HG02610 (cell line): Measurements from ENCODE around the gene ABCC12.

ENCODE experiments used
- ATAC-seq: cut with Tn5 transposase; IDR thresholded peaks from one replicate; pipeline ENCODE4 v1.9.1; 2021; ENCODE audit warnings: mild to moderate bottlenecking, moderate library complexity; ENCODE audit not compliant: unreplicated experiment

ABCC12 gene

DNA sequence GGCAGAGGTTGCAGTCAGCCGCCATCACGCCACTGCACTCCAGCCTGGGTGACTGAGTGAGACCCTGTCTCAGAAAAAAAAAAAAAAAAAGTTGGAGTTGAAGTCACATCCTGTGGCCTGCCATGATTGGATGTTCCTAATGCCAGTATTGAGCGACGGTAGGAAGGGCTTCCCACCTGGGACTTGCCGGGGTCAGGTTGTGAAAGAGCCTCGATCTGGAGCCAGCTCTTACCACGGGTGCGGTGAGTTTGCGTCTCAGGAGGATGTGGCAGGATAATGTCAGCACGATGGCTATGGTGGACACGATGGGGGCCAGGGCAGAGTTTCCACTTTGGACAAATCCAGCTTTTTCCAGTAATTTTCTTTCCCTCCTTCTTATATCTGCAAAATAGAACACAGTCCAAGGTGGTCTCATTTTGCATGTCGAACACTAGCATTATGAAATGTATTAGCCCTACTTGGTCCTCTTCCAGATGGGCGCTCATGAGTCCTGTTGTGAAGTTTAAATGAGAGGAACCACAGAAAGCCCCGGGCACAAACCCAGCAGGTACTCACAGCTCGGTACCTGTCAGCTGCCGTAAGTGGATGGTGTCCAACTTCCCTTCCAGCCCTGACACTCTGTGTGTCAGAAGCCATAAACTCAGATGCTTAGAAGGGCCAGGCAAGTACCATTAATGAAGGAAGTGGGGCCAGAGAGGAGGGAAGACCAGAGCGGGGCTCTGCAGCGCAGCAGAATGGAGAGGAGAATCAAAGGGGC lies 22.2 kb downstream of the ABCC12 start:
- no peak for ATAC-seq

DNA sequence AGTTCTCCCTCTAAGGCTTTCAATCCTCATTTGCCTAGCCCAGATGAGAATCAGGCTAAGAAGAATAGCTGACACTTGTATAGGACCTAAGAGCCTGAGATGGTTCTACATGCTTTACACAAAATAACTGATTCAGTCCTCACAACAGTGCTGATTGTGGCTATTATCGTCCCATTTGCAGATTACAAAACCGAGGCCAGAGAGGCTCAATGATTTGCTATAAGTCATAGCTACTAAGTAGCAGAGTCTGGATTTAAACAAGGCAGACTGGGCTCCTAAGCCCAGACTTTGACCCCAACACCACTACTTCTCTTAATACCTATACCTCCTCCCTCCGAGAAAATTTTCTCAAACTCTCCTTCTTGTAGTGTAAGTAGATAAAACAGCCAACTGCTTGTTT lies 23.1 kb downstream of the ABCC12 start:
- no peak for ATAC-seq

DNA sequence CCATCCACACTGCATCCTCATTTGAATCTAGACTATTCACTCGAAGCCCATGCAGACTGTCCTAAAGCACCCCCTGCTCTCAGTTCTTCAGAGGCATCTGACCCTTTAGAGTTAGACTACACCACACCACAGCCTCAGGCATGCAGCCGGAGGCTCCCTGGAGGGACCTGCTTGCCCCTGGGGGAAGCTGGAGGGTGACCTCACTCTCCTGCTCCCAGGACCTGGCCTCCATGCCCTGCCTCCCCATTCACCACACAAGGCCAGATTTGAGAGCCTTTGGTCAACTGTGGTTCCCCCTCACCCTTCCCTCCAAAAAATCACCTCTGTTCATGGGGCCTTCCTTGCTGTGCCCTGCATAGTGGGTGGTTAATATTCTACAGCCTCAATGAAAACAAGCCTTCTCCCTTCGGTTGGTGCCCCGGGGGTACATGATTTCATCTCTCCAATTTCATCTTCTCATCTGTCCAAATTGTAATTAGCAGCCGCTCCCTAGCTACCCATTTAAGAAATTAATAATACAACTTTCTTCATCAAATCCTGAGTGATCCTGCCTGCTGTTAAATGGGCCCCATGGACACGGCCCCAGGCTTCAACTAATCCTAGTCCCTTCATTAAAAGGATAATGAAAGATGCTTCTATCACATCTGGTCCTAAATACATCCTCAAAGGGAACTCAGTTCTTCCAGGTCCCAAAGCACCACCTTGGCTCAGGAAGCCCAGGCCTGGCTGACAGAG lies 24.4 kb downstream of the ABCC12 start:
- no peak for ATAC-seq

DNA sequence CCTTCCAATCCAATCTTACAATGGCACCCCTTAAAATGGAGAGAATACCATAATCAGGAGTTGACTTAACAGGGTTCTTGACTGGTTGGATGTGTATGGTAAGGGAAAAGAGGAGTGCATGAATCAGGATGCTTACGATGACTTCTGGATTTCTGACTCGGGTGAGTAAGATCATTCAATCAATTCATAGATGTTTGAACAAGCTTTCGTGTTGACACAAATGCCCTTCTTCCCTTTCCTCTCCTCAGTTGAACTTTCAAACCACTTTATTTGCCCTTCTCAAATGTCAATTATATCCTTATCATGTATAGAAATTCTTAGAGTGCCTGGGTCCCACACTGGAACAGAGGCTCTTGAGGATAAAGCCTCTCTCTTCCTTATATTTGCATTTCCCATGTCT lies 25.9 kb downstream of the ABCC12 start:
- ATAC-seq = no peak

DNA sequence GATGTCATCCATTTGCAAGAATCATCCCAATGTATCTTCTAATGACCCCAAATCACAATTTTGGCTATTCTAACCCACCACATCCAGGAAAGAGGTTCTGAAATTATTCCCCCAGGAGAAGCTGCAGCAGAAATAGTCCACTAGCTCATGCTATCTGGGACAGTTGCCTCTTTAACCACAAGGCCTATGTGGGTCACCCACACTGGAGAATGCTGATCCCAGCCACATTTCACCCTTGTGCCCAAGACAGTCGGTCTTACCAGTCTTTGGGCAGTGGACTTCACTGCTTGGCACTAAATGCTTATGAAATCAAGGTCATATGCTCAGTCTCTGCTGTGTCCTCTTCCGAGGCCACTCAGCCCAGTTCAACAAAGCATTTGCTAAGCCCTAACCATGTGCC lies 27.0 kb downstream of the ABCC12 start:
- no peak for ATAC-seq

DNA sequence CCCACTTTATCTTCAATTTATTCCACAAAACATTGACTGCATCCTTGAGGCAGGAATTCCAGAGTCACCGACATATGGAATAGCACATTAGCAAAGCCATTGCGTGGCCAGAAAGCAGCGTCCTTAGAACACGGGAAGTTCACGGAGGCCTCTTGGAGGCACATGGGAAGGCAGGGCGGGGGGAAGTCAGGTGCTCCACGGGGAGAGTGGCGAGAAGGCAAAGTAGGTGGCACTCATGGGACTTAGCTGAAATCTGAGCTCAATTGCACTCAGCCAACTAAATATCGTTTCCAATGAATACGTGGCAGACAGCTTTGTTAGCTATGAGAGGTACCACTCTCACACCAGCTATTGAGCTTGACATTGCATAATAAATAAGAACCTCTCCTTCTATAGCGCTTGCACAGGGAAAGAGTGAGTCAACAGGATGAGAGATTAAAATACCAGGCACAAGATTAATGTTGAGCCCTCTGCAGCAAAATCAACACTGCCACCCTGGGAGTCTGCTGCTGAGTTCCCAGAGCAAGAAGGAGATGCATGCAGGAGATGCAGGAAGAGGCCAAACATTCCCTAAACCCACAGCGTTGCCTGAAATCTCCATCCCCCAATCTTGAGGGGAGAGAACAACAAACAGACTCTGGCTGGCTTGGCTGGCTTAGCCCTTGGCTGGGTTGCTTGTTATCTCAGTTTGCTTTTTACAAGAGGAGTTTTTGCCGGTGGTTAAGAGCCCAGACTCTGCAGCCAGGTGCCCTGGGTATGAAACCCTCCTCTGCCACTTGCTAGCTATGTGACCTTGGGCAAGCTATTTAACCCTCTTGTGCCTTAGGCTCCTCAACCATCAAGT lies 28.8 kb downstream of the ABCC12 start:
- no peak for ATAC-seq

DNA sequence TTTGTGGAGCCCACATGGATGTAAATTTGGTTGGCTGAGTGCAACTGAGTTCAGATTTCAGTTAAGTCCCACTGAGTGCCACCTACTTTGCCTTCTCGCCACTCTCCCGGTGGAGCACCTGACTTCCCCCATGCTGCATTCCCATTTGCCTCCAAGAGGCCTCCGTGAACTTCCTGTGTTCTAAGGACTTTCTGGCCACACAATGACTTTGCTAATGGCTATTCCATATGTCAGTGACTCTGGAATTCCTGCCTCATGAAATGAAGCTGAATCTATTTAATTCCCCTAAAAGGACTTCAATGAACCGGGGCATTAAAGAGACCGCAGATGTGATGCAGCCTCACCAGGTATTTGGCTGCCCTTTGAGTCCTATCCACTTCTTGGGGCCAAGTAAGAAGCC lies 29.9 kb downstream of the ABCC12 start:
- ATAC-seq = no peak

DNA sequence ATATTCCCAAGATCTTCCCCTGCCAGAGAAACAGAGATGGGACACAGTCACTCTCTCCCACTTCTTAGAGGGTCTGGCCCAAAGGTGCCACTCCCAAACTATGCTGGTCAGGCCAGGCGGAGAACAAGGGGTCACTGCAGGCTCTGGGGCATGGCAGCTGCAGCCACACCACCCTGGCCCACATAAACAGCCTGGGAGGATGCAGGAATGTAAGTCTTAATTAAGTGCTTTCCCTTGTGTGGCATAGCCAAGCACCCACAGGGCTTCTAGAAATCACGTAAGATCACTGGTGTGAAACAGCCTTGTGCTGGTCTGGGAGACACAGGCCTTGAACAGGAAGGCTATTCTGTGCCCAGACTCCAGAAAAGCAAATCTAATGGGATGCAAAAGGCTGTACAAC lies 31.5 kb downstream of the ABCC12 start:
- no peak for ATAC-seq

DNA sequence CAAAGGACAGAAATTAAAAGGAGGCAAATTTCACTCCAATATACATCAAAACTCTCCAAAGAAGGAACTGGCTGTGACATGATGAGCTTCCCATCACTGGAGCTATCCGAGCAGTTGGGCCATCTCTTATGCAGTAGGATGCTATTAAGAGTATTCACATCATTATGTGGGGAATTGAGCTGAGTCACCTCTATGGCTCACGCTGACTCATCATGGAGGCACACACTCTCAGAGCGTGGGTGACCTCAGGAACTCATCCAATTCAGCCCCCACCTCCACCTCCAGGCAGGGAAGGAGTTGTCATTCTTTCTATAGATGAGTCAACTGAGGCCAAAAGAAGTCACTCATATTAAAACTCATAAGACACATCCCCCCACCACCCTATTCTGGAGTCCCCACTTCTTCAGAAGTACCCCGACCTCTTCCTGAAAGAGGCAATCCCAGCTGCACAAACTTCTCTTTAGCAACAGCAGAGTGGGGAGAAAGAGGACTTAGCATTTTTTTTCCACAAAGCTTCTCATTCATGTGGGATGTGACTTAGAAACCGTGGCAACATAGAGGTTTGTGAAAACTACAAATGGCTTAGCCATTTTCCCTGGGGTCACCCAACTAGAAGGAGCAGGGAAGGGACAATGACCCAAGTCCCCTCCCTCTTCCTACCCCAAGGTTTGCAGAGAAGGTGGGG lies 32.5 kb downstream of the ABCC12 start:
- ATAC-seq = peak; percentile 92

DNA sequence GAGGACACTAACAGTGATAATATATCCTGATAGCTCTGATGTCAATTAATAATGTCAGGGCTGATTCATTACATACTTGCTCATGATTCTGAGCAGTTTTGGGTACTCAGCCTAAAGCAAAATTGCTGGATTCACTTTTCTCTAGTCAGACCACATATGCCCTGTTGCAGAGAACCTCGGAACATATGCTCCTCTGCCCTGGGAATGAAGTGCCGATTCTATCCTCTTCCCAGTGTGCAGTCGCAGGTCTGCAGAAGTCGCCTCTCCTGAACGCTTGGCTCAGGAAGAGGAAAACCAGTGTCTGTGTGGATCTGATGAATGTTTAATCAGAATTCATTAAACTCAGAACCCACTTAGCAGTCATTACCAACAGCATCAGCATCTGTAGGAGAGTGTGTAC lies 34.5 kb downstream of the ABCC12 start:
- ATAC-seq = no peak

DNA sequence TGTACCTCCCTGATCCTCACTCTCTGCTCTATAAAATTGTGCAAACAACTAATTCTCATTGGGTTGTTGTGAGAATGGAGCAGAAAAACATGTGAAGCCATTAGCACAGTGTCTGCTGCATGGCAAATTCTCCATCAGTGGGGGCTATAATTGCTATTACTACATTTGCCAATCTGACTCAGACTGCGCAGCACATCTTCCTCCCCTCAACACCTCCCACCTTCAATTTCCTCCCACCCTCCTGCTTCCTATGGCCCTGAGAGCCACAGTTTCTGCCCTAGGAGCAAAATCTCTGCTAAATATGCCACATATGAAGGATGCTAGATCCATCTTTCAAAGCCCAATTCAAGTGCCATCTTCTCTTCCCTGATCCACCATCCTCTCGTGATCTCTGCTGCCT lies 37.0 kb downstream of the ABCC12 start:
- no peak for ATAC-seq

DNA sequence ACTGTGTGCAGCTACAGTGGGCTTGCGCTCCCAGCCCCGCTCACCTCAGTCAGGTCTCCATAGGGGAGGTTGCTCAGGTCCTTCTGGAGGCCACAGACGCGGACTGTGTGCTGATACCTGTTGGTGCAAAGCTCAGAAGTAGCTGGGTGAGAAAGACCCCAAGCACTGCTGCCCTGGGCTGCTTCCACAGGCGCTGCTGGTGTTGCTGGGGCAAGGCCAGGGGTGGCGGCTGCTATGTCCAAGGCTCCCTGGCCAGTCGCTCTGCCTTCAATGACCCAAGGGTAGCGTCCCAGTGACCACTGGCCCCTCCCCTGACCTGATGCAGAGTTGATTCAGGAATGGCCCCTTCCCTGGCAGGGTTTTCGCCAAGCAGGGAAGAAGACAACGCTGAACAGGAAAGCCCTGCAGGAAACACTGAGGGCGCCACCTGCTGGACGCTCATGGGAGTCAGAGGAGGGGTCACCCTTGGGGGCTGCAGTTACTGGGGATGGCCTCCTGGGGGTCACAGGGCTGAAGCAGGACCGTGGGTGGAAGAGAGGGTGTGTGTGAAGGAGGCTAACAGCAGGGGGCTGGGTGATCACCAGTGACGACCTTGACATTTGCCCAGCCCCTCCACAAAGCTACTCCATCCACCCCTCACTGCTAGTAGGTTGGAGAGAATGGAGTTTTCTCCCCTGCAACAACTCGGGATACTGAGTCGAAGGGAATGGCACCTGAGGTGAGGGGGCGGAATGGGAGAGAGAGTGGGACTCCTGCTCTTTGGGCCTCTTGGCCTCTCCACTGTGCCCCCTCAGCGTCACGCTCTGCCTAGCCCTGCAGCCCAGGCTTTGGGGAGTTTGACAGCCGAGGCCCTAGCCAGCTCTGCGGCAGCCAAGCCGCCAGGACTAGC lies 38.3 kb downstream of the ABCC12 start:
- peak; percentile 61 for ATAC-seq

DNA sequence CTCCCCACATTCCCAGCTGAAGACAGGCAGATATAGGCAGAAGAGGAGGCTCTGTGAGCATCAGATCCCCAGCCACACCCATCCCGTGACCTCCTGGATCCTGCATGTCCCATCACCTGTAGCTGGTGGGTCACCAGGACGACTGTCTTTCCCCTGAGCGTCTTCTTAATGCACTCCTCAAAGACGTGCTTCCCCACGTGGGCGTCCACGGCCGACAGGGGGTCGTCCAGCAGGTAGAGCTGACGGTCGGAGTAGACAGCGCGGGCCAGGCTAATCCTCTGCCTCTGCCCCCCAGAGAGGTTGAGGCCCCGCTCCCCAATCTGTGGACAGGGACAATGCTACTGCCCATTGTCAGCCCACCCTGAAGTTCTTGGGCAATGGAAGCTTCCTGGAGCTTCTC lies 40.5 kb downstream of the ABCC12 start:
- no peak for ATAC-seq

DNA sequence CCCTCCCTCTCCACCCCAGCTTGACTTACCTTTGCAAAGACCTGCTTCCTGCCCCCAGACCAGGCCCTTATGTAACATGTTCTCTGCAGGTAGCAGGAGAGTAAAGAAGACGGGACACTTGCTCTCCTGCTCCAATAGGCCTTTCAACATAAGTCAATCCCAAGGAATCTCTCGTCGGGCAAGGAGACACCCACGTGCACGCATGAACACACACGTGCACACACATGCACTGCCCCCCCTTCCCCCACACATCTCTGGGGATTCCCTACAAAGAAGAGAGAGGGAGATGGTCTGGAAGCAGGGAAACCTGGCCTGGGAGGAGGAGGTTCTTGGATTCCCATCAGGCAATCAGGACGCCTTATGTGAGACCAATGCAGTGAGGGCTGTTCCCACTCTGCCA lies 41.4 kb downstream of the ABCC12 start:
- ATAC-seq = no peak

DNA sequence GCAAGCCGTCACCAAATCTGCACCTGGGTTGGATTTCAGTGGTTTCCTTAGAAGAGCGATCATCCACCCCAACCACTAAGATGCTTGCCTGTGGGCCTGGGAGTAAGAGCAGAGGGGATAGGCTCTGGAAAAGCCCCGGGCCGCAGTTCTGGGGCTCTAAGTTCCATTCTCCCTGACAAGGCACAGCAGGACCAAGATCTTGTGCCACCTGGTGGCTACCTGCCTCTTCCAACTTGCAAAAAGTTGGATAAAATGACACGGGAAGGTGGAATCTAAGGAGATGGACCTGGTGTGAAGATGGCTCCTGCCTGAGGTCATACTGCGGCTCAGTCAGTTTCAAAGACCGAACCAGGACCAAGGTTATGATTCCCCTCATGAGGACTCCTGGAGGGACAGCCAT lies 42.3 kb downstream of the ABCC12 start:
- ATAC-seq = no peak

DNA sequence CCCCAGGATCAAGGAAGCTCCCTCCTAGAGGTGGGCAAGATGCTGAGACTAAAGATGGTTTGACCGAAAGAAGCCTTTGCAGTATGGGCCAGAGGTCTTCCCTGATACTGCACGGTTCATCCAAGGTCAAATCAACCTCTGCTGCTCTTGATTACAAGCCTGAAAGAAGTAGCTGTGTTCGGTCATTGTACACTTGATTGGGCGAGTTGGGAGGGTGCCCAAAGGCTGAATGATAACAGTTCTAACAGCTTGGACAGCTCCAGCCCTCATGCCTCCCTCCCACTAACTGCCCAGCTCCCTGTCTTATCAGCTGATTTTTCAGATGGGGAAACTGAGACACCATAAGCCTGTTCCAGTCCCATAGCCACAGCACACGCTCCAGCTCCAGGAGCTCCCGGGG lies 42.8 kb downstream of the ABCC12 start:
- no peak for ATAC-seq

DNA sequence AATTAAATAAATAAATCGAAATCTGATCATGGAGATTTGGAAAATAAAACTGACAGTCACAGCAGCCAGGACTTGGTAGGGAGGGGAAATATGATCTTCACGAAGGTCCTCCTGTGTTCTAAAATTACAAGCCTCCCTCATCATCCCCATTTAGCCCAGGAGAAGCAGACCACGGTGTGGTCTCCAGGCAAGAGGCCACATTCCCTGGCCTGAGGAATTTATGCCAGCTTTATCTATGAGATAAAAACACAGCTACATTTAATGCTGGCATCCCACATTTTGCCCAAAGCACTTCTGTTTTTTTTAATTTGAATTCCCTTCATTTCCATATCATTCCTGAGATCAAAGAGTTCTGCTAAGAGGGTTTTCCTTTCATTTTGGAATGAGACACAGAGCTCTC lies 43.2 kb downstream of the ABCC12 start:
- ATAC-seq = no peak

DNA sequence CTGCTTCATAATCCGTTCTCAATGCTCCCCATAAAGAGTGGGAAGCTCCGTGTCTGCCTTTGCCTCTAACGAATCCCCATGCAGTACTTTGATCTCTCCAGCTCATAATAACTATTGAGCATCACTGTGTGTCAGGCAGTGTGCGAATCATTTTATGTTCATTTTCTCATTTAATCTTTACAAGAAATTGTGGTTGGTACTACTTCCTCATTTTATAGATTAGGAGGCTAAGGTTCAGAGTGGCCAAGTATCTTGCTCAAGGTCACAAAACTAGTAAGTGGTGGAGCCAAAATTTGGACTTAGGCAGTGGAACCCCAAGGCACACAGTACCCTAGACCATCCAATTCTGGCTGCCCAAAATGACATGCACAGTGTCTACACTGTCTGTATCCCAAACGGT lies 44.8 kb downstream of the ABCC12 start:
- no peak for ATAC-seq

DNA sequence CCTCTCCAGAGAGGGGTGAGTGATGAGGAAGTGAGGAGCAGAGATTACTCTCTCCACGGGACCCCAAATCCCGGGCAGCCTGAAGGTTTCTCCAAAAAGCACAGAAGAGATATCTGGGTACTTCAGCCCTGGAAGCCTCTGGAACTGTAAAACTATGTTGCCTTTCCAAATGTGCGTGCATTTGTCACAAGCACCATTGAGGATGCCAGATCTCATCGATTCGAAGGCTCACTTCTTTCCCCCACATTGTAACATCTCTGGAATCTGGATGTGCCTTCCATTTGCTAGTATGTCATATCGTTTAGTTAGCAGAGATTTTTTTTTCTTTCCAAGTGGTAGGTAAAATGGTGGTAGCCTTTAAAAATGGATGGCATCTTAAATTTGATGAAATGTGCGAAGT lies 45.8 kb downstream of the ABCC12 start:
- ATAC-seq = no peak

DNA sequence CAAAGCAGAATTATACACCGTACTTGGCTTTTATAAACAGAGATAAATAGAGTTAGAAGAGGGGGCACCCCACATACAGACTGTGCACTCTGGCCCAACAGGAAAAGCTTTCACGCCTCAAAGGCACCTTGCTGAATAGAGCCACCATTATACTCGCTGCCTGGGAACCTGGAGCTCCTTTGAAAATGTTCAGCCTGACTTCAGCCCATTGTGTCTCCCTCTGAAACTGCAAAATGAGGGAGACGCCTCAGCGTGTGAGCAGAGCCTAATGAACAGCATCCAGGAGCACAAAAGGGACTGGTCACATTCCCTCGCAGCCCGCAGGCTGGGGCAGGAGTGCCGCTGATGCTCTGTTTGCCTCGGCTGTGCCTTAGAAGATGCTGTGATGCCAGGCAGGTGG lies 46.3 kb downstream of the ABCC12 start:
- ATAC-seq = no peak
